ENCODE data around the gene IFI16.

- TF ChIP-seq, protein P1, sequence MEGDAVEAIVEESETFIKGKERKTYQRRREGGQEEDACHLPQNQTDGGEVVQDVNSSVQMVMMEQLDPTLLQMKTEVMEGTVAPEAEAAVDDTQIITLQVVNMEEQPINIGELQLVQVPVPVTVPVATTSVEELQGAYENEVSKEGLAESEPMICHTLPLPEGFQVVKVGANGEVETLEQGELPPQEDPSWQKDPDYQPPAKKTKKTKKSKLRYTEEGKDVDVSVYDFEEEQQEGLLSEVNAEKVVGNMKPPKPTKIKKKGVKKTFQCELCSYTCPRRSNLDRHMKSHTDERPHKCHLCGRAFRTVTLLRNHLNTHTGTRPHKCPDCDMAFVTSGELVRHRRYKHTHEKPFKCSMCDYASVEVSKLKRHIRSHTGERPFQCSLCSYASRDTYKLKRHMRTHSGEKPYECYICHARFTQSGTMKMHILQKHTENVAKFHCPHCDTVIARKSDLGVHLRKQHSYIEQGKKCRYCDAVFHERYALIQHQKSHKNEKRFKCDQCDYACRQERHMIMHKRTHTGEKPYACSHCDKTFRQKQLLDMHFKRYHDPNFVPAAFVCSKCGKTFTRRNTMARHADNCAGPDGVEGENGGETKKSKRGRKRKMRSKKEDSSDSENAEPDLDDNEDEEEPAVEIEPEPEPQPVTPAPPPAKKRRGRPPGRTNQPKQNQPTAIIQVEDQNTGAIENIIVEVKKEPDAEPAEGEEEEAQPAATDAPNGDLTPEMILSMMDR (conservative IDR thresholded peaks at IDR 0.05; ENCODE audit: low read depth, low read length), result no peak
- TF ChIP-seq SMC3 (IDR thresholded peaks at IDR 0.05; ENCODE audit: low read depth, low read length), result no peak
- no peak for TF ChIP-seq MXI1 (IDR thresholded peaks at IDR 0.05; ENCODE audit: borderline replicate concordance, low read depth, low read length)
- TF ChIP-seq, protein P2, sequence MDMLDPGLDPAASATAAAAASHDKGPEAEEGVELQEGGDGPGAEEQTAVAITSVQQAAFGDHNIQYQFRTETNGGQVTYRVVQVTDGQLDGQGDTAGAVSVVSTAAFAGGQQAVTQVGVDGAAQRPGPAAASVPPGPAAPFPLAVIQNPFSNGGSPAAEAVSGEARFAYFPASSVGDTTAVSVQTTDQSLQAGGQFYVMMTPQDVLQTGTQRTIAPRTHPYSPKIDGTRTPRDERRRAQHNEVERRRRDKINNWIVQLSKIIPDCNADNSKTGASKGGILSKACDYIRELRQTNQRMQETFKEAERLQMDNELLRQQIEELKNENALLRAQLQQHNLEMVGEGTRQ (IDR thresholded peaks at IDR 0.05; ENCODE audit: low read depth, low read length), result no peak
- no peak for TF ChIP-seq POLR2A (IDR thresholded peaks at IDR 0.05; ENCODE audit: low read depth, low read length)
- TF ChIP-seq, protein P3, sequence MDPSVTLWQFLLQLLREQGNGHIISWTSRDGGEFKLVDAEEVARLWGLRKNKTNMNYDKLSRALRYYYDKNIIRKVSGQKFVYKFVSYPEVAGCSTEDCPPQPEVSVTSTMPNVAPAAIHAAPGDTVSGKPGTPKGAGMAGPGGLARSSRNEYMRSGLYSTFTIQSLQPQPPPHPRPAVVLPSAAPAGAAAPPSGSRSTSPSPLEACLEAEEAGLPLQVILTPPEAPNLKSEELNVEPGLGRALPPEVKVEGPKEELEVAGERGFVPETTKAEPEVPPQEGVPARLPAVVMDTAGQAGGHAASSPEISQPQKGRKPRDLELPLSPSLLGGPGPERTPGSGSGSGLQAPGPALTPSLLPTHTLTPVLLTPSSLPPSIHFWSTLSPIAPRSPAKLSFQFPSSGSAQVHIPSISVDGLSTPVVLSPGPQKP (IDR thresholded peaks at IDR 0.05; ENCODE audit: borderline replicate concordance, low read depth, low read length), result no peak
- no peak for TF ChIP-seq MAFK (IDR thresholded peaks at IDR 0.05; ENCODE audit: low read depth, low read length)
- no peak for TF ChIP-seq RFX5 (IDR thresholded peaks at IDR 0.05; ENCODE audit: low read depth, low read length)
- no peak for TF ChIP-seq RAD21 (IDR thresholded peaks at IDR 0.05; ENCODE audit: low read length)
- TF ChIP-seq CHD1 (IDR thresholded peaks at IDR 0.05; ENCODE audit: low read depth, low read length), result no peak
- no peak for TF ChIP-seq BHLHE40 (IDR thresholded peaks at IDR 0.05; ENCODE audit: low read depth, low read length)
Measured at GRCh38 chr1:159000625-159001024, 9.1 kb upstream of the IFI16 start.
